Smooth muscle cell (in vitro differentiated cells): Measurements from ENCODE around the gene AHNAK. TPM values are rescaled to one million over a fixed set of nuclear protein-coding genes. Genes with fewer than 3 reads are reported as not detected.

ENCODE experiments used
- DNase-seq: peaks from one replicate; lab custom pipeline; 2025; ENCODE audit not compliant: unreplicated experiment; lab: John Stamatoyannopoulos, UW
- H2AFZ ChIP-seq: fragments of 200-600 bp; sonication (generic); 2 replicates; pipeline ENCODE4 v1.6.0; 2016; ENCODE audit warnings: antibody characterized with exemption, low read depth, mild to moderate bottlenecking
- H3F3A ChIP-seq: fragments of 200-600 bp; sonication (generic); 2 replicates; pipeline ENCODE4 v1.6.0; 2017; ENCODE audit warnings: antibody characterized with exemption, low read depth
- H3K27ac ChIP-seq: fragments of 200-600 bp; sonication (generic); 2 replicates; pipeline ENCODE4 v1.5.1; 2016; ENCODE audit warnings: low read depth, mild to moderate bottlenecking
- H3K27me3 ChIP-seq: fragments of 200-600 bp; sonication (generic); 2 replicates; pipeline ENCODE4 v1.6.1; 2016; ENCODE audit warnings: low read depth, mild to moderate bottlenecking
- H3K36me3 ChIP-seq: fragments of 200-600 bp; sonication (generic); 2 replicates; pipeline ENCODE4 v1.5.1; 2016; ENCODE audit warnings: low read depth
- H3K4me1 ChIP-seq: fragments of 200-600 bp; sonication (generic); 2 replicates; pipeline ENCODE4 v1.5.1; 2016; ENCODE audit warnings: low read depth
- H3K4me2 ChIP-seq: fragments of 200-600 bp; sonication (generic); 2 replicates; pipeline ENCODE4 v1.6.0; 2016; ENCODE audit warnings: mild to moderate bottlenecking
- H3K4me3 ChIP-seq: fragments of 200-600 bp; sonication (generic); 2 replicates; pipeline ENCODE4 v1.5.1; 2016; ENCODE audit warnings: mild to moderate bottlenecking
- H3K79me2 ChIP-seq: fragments of 200-600 bp; sonication (generic); 2 replicates; pipeline ENCODE4 v1.6.0; 2016; ENCODE audit warnings: low read depth, mild to moderate bottlenecking
- H3K9ac ChIP-seq: fragments of 200-600 bp; sonication (generic); 2 replicates; pipeline ENCODE4 v1.6.0; 2016; ENCODE audit warnings: low read depth
- H3K9me3 ChIP-seq: fragments of 200-600 bp; sonication (generic); replicated peaks from 2 replicates; pipeline ENCODE4 v1.5.1; 2016; ENCODE audit warnings: low read depth
- H4K20me1 ChIP-seq: fragments of 200-600 bp; sonication (generic); 2 replicates; pipeline ENCODE4 v1.6.0; 2016; ENCODE audit warnings: low read depth
- WGBS: methylation state at CpG from one replicate; pipeline ENCODE4 v1.1.7; 2016; ENCODE audit warnings: low lambda C conversion rate; 5-methylcytosine and 5-hydroxymethylcytosine counted together
- polyA plus RNA-seq: library from polyadenylated mRNA; unstranded; fragments of >200 nt; fragmentation: Nextera tagmentation; extraction: Ambion mirVana; gene quantifications from 2 replicates; pipeline ENCODE4 v1.2.1, GENCODE V29; 2016
- total RNA-seq: library from RNA; depleted of rRNA; stranded (reverse); fragments of >200 nt; gene quantifications from 2 replicates; pipeline ENCODE4 v1.2.3, GENCODE V29; 2014
- TF ChIP-seq, protein P1 (sequence below): fragments of 200-600 bp; sonication (generic); IDR thresholded peaks from 2 replicates; pipeline ENCODE4 v1.5.1; 2017; ENCODE audit warnings: borderline replicate concordance, mild to moderate bottlenecking, antibody characterized with exemption; ENCODE audit not compliant: insufficient read depth, poor library complexity, severe bottlenecking

AHNAK gene
- total and polyA plus RNA-seq, 2 experiments from 2014 or later = 27.2 to 229 TPM

DNA sequence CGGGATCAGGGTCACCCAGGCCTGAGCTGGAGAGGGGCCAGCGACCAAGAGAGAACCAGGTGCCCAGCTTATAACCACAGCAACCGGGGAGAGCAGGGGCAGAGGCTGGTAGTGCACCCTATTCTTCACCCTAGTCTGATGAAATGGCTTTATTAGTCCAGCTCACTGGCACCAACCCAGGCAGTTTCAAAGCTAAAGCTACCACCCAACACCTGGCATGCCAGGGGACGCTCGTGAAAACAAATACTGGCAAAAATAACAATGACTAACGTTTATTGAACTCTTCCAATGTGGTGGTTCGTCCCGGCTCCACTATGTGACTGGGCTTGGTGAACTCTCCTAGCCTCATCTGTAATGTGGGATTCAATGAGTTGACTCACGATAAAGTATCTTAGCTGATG is 97.2 kb downstream of the AHNAK start:
- TF ChIP-seq, protein P1, sequence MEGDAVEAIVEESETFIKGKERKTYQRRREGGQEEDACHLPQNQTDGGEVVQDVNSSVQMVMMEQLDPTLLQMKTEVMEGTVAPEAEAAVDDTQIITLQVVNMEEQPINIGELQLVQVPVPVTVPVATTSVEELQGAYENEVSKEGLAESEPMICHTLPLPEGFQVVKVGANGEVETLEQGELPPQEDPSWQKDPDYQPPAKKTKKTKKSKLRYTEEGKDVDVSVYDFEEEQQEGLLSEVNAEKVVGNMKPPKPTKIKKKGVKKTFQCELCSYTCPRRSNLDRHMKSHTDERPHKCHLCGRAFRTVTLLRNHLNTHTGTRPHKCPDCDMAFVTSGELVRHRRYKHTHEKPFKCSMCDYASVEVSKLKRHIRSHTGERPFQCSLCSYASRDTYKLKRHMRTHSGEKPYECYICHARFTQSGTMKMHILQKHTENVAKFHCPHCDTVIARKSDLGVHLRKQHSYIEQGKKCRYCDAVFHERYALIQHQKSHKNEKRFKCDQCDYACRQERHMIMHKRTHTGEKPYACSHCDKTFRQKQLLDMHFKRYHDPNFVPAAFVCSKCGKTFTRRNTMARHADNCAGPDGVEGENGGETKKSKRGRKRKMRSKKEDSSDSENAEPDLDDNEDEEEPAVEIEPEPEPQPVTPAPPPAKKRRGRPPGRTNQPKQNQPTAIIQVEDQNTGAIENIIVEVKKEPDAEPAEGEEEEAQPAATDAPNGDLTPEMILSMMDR = no peak
- Histone ChIP-seq H3K9ac (no peak overlapping the region), H3K4me3 (no peak overlapping the region), H2AFZ (no peak overlapping the region), H3K27ac (no peak overlapping the region), H3K4me1 (no peaks in the 10 kb centered on the region), H3K4me2 (no peak overlapping the region), H4K20me1 (no peaks in the 10 kb centered on the region), H3K79me2 (no peaks in the 10 kb centered on the region), H3K9me3 (no peaks in the 10 kb centered on the region), H3F3A (no peaks in the 10 kb centered on the region), H3K27me3 (no peaks in the 10 kb centered on the region), H3K36me3 (no peaks in the 10 kb centered on the region)
- 94% methylated on average over 9 of the region's 9 CpGs for WGBS
- no peak for DNase-seq

DNA sequence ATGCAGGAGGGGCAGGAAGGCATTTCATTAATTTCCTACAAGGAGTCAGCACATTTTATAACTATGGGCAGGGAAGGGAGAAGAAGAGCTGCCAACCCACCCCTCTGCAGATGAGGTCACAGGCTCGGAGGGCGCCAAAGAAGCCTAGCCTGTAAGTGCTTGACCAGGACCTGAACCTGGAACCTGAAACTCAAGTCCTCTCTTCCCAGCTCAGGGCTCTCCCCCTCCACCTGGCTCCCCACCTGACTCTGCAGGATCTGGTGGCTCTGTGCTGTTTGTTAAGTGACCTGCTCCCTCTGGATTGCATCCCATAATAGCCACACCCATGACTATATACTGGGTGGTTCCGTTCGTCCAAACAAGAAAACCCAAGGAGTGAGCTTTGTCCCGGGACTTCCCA is 100.5 kb downstream of the AHNAK start:
- H3K4me2 ChIP-seq = no peak overlapping the region
- H4K20me1 ChIP-seq = no peaks in the 10 kb centered on the region
- WGBS = 97% methylated on average over 5 of the region's 5 CpGs
- H3K4me3 ChIP-seq = no peak overlapping the region
- H2AFZ ChIP-seq = no peak overlapping the region
- TF ChIP-seq, protein P1 = no peak
- no peaks in the 10 kb centered on the region for H3K9me3 ChIP-seq
- DNase-seq = no peak
- no peaks in the 10 kb centered on the region for H3K36me3 ChIP-seq
- H3K27ac ChIP-seq = no peak overlapping the region
- no peaks in the 10 kb centered on the region for H3F3A ChIP-seq
- H3K27me3 ChIP-seq = no peaks in the 10 kb centered on the region
- H3K79me2 ChIP-seq = no peaks in the 10 kb centered on the region
- no peak overlapping the region for H3K9ac ChIP-seq
- no peaks in the 10 kb centered on the region for H3K4me1 ChIP-seq

DNA sequence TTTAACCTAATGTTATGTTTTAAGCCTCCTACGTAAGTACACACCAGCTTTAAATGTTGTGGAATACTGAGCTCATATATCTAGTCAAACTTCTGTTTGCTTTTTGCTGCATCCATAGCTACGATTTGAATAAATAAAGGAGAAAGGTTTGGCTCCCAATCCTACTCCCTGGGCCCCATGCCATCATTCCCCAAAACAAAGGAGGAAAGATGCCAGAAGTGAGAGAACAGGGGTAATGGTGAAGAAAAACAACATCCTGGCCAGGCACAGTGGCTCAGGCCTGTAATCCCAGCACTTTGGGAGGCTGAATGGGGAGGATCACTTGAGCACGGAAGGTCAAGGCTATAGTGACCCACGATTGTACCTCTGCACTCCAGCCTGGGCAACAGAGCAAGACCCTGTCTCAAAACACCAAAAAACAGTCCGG is 101.3 kb downstream of the AHNAK start:
- Histone ChIP-seq H3K79me2 (no peaks in the 10 kb centered on the region), H3K27me3 (no peaks in the 10 kb centered on the region), H3K9me3 (no peaks in the 10 kb centered on the region), H3F3A (no peaks in the 10 kb centered on the region), H3K9ac (no peak overlapping the region), H3K4me1 (no peaks in the 10 kb centered on the region), H4K20me1 (no peaks in the 10 kb centered on the region), H2AFZ (no peak overlapping the region), H3K36me3 (no peaks in the 10 kb centered on the region), H3K4me2 (no peak overlapping the region), H3K27ac (no peak overlapping the region), H3K4me3 (no peak overlapping the region)
- whole genome bisulfite sequencing = 95% methylated on average over 5 of the region's 5 CpGs
- TF ChIP-seq, protein P1 = no peak
- no peak for DNase-seq

DNA sequence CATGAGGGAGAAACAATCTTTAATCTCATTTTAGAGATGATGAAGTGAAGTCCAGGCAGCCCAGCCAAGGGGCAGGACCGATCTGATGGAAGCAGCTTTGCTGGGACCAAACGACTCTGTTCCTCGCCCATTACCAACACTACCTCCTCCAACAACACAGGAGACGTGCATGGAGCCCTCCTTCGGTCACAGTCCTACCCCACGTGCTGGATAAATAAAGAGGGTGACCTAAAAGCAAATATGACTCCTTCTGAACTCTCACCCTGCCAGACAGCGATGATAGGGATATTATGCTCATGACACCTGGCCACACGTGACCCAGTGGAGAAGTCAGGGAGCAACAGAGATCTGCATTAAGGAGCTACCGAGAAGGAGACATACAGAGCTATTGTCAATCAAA is 101.8 kb downstream of the AHNAK start:
- Histone ChIP-seq H3K4me3 (no peak overlapping the region), H3K36me3 (no peaks in the 10 kb centered on the region), H3K27ac (no peak overlapping the region), H3F3A (no peaks in the 10 kb centered on the region), H3K9me3 (no peaks in the 10 kb centered on the region), H3K79me2 (no peaks in the 10 kb centered on the region), H3K9ac (no peak overlapping the region), H3K4me1 (no peaks in the 10 kb centered on the region), H2AFZ (no peak overlapping the region), H3K27me3 (no peaks in the 10 kb centered on the region), H3K4me2 (no peak overlapping the region), H4K20me1 (no peaks in the 10 kb centered on the region)
- DNase-seq = no peak
- WGBS = 91% methylated on average over 9 of the region's 9 CpGs
- TF ChIP-seq, protein P1 = no peak
